Prostate gland (tissue), 2 donors: ENCODE results near the gene PHF23. TPM values are rescaled to one million over a fixed set of nuclear protein-coding genes. Genes with fewer than 3 reads are reported as not detected.
A peak's percentile ranks its signal among the peaks of the same experiment; 100 is the strongest.

Source experiments
- DNase-seq: peaks from one replicate; pipeline ENCODE4 v3.0.0-alpha.2; 2019; ENCODE audit warnings: low spot score
- H3K27ac ChIP-seq, 2 donors: fragments of 200-600 bp; sonication (generic); 2 replicates each; pipeline ENCODE4 v1.5.1; 2017 to 2019
- H3K27me3 ChIP-seq: fragments of 200-600 bp; sonication (generic); replicated peaks from 2 replicates; pipeline ENCODE4 v1.5.1; 2019; ENCODE audit not compliant: insufficient read depth
- H3K36me3 ChIP-seq, 2 donors: fragments of 200-600 bp; sonication (generic); 1 replicate in 1 of 2; 2 replicates in 1 of 2; pipeline versions ENCODE4 v1.5.1 to v1.8.1; 2017 to 2019
- H3K4me1 ChIP-seq: fragments of 200-600 bp; sonication (generic); replicated peaks from 2 replicates; pipeline ENCODE4 v1.5.1; 2019
- H3K4me3 ChIP-seq, 2 donors: fragments of 200-600 bp; sonication (generic); 2 replicates each; pipeline ENCODE4 v1.5.1; 2017 to 2019
- H3K9me3 ChIP-seq: fragments of 200-600 bp; sonication (generic); 2 replicates; pipeline ENCODE4 v1.5.1; 2017
- POLR2A ChIP-seq: fragments of 450-650 bp; IDR thresholded peaks from one replicate; pipeline ENCODE4 v1.6.1; 2016; ENCODE audit warnings: antibody characterized with exemption, mild to moderate bottlenecking
- POLR2AphosphoS5 ChIP-seq: sonication (generic); formaldehyde crosslinking; IDR thresholded peaks from one replicate; pipeline ENCODE4 v1.6.1; 2017; ENCODE audit warnings: antibody characterized with exemption
- WGBS: methylation state at CpG from one replicate; pipeline ENCODE4 v1.1.5; 2018; 5-methylcytosine and 5-hydroxymethylcytosine counted together
- intact Hi-C: fragments of 100-400 bp; cut with DNase I; formaldehyde crosslinking; loops from one replicate; pipeline ENCODE4 v1.14.2; 2022
- total RNA-seq, 2 donors: library from RNA; depleted of rRNA; stranded (reverse); fragments of >200 nt; gene quantifications; one replicate each; pipeline ENCODE4 v1.1.0, GENCODE V29; 2016
- TF ChIP-seq, protein P1 (sequence below), 4 experiments: fragments of 200-600 bp in 2 of 4; fragments of 450-650 bp in 2 of 4; sonication (generic) in 2 of 4; IDR thresholded peaks; 1 replicate in 3 of 4; 2 replicates in 1 of 4; pipeline ENCODE4 v1.5.1; 2016 to 2019; ENCODE audit warnings: antibody characterized with exemption in 4 of 4, mild to moderate bottlenecking in 2 of 4, moderate library complexity in 2 of 4

PHF23 gene
- total RNA-seq, 2 donors from 2014 or later, result 41.2 to 92.5 TPM

DNA sequence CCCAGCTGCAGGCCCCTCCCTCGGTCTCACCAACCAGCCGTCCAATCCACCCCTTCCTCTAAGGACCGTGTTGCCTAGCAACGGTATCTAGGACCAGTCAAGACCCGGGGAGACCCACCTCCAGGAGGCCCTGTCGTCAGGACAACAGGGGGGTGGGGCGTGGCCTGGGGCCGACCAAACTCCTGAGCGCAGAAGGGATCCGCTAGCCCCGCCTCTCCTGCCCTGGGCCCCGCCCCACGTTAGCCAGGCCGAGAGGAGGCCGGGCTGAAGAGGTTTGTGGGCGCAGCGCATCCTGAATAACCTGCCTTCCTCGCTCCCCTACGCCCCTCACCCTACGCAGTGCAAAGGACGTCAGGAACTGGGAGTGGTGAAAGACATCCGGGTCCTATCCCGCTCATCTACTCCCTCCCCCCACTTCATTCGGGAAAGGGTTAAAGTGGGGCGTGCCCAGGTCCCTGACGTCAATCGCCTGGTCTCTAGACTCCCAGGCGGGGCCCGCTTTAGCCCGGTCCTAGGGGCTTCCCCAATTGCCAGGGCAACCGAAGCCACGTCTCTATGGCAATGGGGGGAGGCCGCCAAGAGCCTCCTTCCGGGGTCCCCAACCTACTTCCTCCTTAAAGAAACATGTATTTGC, 34.3 kb downstream of the PHF23 start:
- WGBS, result 2% methylated on average over 31 of the region's 34 CpGs
- Histone ChIP-seq H3K27ac (peak overlapping the region; percentile 20 to 60), H3K4me1 (no peaks in the 10 kb centered on the region), H3K4me3 (peak overlapping the region; percentile 29 to 31), H3K27me3 (no peaks in the 10 kb centered on the region), H3K36me3 (no peaks in the 10 kb centered on the region), H3K9me3 (no peaks in the 10 kb centered on the region)
- TF ChIP-seq, protein P1, sequence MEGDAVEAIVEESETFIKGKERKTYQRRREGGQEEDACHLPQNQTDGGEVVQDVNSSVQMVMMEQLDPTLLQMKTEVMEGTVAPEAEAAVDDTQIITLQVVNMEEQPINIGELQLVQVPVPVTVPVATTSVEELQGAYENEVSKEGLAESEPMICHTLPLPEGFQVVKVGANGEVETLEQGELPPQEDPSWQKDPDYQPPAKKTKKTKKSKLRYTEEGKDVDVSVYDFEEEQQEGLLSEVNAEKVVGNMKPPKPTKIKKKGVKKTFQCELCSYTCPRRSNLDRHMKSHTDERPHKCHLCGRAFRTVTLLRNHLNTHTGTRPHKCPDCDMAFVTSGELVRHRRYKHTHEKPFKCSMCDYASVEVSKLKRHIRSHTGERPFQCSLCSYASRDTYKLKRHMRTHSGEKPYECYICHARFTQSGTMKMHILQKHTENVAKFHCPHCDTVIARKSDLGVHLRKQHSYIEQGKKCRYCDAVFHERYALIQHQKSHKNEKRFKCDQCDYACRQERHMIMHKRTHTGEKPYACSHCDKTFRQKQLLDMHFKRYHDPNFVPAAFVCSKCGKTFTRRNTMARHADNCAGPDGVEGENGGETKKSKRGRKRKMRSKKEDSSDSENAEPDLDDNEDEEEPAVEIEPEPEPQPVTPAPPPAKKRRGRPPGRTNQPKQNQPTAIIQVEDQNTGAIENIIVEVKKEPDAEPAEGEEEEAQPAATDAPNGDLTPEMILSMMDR (IDR thresholded peaks at IDR 0.05), result no peak
- TF ChIP-seq POLR2AphosphoS5 (peak; percentile 59), POLR2A (peak; percentile 13)
- intact Hi-C loops, result no loop called here
- DNase-seq, result no peak

DNA sequence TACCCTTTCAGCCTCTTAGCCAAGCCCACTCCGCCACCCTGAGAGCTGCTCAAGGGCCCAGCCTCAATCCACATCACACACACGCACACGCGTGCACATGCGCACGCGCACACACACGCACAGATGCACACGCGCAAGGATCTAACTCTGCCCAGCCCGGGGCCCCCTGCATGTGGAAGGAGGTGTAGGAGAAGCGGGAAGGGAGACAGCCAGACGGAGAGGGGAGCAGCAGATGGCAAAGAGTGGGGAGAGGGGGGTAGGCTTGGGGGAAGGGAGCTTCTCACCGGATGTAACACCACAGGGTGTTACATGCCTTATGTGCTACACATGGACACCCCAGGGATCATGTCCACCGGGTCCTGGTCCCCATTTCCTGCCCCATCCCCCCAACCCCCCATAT, 34.9 kb downstream of the PHF23 start:
- 79% methylated on average over 15 of the region's 15 CpGs for WGBS
- Histone ChIP-seq H3K4me3 (peak overlapping the region; percentile 29 to 31), H3K9me3 (no peaks in the 10 kb centered on the region), H3K36me3 (no peaks in the 10 kb centered on the region), H3K27ac (no peak overlapping the region), H3K4me1 (no peaks in the 10 kb centered on the region), H3K27me3 (no peaks in the 10 kb centered on the region)
- intact Hi-C loops, result no loop called here
- DNase-seq, result no peak
- TF ChIP-seq POLR2AphosphoS5, result no peak
- TF ChIP-seq POLR2A, result no peak
- TF ChIP-seq, protein P1 (IDR thresholded peaks at IDR 0.05), result no peak

DNA sequence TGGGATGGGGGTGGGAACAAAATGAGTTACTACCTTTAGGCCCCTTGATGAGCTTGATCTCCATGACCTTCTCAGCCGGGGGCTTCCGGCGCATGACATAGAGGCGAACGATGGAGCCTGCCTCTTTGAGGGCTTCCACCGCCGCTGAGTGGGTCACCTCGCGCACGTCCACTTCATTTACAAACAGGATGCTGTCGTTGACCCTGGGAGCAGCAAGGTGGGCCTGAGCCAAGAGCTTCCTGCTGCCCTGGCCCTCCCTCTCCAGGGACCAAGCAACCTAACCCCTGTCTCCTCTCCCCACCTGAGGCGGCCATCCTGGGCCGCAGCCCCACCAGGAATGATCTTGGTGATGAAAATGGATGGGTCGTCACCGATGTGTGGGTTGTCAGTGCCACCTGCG, 35.9 kb downstream of the PHF23 start:
- intact Hi-C loops, result no loop called here

DNA sequence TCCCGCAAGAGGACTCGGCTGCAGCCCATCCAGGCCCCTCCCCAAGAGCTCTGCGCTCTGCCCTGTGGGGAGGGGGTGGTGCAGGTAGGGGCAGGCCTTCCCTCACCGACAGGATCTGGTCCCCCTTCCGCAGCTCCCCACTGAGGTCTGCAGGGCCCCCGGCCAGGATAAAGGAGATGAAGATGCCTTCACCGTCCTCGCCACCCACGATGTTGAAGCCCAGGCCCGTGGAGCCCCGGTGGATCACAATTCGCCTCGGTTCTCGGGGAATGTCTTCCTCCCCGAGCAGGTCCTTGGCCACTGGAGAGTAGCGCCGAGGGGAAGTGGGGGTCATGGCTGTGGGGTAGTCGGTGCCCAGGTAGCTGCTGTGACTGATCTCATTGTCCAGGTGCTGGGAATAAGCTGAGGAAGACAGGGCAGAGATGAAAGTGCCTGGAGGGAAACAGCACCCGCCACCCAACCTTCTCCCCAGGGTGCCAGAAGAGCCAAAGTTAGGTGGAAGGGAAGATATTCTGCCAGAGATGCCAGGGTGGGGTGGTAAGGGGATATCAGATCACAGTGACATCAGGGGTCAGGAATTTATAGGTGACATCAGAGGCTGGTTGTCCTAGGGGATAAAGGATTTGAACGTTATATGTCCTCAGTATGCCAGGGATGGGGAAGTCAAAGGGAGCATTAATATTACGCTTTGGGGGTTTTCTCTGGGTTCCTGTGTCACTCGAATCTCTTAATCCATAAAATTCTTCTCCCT, 42.4 kb downstream of the PHF23 start:
- TF ChIP-seq, protein P1 (IDR thresholded peaks at IDR 0.05), result no peak
- no peak for TF ChIP-seq POLR2A
- intact Hi-C loops, result no loop called here
- H3K27me3 ChIP-seq, result no peaks in the 10 kb centered on the region
- DNase-seq, result no peak
- H3K4me1 ChIP-seq, result no peaks in the 10 kb centered on the region
- peaks cover 0 to 10% of the 10 kb centered on the region in 2 donors for H3K36me3 ChIP-seq
- WGBS, result 85% methylated on average over 22 of the region's 22 CpGs
- H3K9me3 ChIP-seq, result no peaks in the 10 kb centered on the region
- no peak overlapping the region for H3K4me3 ChIP-seq
- no peak overlapping the region for H3K27ac ChIP-seq

More for the DNA sequence above, 35.9 kb downstream of the PHF23 start:
- Histone ChIP-seq H3K9me3 (no peaks in the 10 kb centered on the region), H3K27me3 (no peaks in the 10 kb centered on the region), H3K27ac (no peak overlapping the region), H3K36me3 (no peaks in the 10 kb centered on the region), H3K4me3 (no peak overlapping the region), H3K4me1 (no peaks in the 10 kb centered on the region)
- 94% methylated on average over 16 of the region's 16 CpGs for WGBS
- DNase-seq, result no peak
- TF ChIP-seq POLR2AphosphoS5 (no peak), POLR2A (no peak)
- TF ChIP-seq, protein P1 (IDR thresholded peaks at IDR 0.05), result no peak

DNA sequence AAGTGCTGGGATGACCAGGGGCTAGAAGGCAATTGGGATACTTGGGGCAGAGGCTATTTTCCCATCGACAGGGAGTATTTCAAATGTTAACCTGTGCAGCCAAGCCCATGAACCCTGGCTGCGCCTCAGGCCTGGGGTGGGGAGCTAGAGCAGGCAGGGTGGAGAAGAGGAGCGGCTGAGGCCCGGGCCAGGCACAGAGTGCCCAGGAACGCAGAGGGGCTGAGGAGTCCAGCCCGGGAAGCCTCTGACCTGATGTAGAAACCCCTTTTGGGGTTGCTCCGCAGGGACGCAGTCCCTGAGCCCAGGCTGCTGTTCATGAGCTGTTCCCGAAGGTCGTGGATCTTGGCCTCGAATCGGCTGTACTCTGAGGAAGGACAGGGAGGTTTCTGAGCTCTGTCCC, 43.3 kb downstream of the PHF23 start:
- no peak overlapping the region for H3K27ac ChIP-seq
- TF ChIP-seq POLR2A, result no peak
- TF ChIP-seq POLR2AphosphoS5, result no peak
- TF ChIP-seq, protein P1 (IDR thresholded peaks at IDR 0.05), result no peak
- H3K36me3 ChIP-seq, result peaks cover 0 to 10% of the 10 kb centered on the region in 2 donors
- H3K4me1 ChIP-seq, result no peaks in the 10 kb centered on the region
- no peak for DNase-seq
- H3K4me3 ChIP-seq, result no peak overlapping the region
- no peaks in the 10 kb centered on the region for H3K9me3 ChIP-seq
- WGBS, result 95% methylated on average over 12 of the region's 12 CpGs
- no peaks in the 10 kb centered on the region for H3K27me3 ChIP-seq
- intact Hi-C loops, result no loop called here
